H1 (cell line): ENCODE measurements around the gene SGMS2. TPM values are rescaled to one million over a fixed set of nuclear protein-coding genes. Genes with fewer than 3 reads are reported as not detected.
A peak's percentile ranks its signal among the peaks of the same experiment; 100 is the strongest.

ENCODE experiments used
- CTCF ChIA-PET: fragments of 300-600 bp; sonication (Branson Sonifier 250); formaldehyde crosslinking; loops from one replicate; lab custom pipeline; 2021; ENCODE audit not compliant: partially characterized antibody; lab: Charles Lee
- POLR2A ChIA-PET: fragments of 300-600 bp; sonication (Branson Sonifier 250); formaldehyde crosslinking; loops from one replicate; lab custom pipeline; 2021; ENCODE audit warnings: inconsistent platforms; ENCODE audit not compliant: partially characterized antibody; lab: Charles Lee
- DNase-seq, 2 experiments: peaks; one replicate each; pipeline versions ENCODE4 v3.0.0 to v3.0.0-alpha.2; 2010 to 2022; ENCODE audit warnings: low spot score in 2 of 2, low read depth in 1 of 2, mixed read lengths in 1 of 2
- FAIRE-seq: peaks from 2 replicates; lab custom pipeline; 2011; peaks lifted over from hg19 to GRCh38; lab: Jason Lieb, UNC
- H2AFZ ChIP-seq: 2 replicates; pipeline ENCODE4 v1.8.1; 2012; ENCODE audit warnings: low read length, inconsistent platforms
- H2AK5ac ChIP-seq: 2 replicates; pipeline ENCODE4 v1.6.1; 2013; ENCODE audit warnings: low read depth, low read length
- H2BK120ac ChIP-seq: replicated peaks from 2 replicates; pipeline ENCODE3; 2013; ENCODE audit warnings: low read depth, low read length, inconsistent platforms
- H2BK12ac ChIP-seq: 2 replicates; pipeline ENCODE4 v1.6.1; 2013; ENCODE audit warnings: low read depth, low read length
- H2BK15ac ChIP-seq: 2 replicates; pipeline ENCODE4 v1.6.1; 2013; ENCODE audit warnings: low read length
- H2BK20ac ChIP-seq: 2 replicates; pipeline ENCODE4 v1.6.1; 2013; ENCODE audit warnings: low read length
- H2BK5ac ChIP-seq: 2 replicates; pipeline ENCODE4 v1.6.1; 2013; ENCODE audit warnings: low read depth, low read length
- H3K14ac ChIP-seq: 2 replicates; pipeline ENCODE4 v1.6.1; 2013; ENCODE audit warnings: inconsistent platforms; ENCODE audit not compliant: insufficient read length
- H3K18ac ChIP-seq: 2 replicates; pipeline ENCODE4 v1.6.1; 2013; ENCODE audit warnings: low read length; ENCODE audit errors: extremely low read depth
- H3K23ac ChIP-seq: 2 replicates; pipeline ENCODE4 v1.6.1; 2013; ENCODE audit warnings: inconsistent platforms; ENCODE audit not compliant: insufficient read length
- H3K23me2 ChIP-seq: 2 replicates; pipeline ENCODE4 v1.6.1; 2013; ENCODE audit warnings: low read depth, low read length
- H3K27ac ChIP-seq: 2 replicates; pipeline ENCODE4 v1.6.1; 2011; ENCODE audit warnings: low read depth, low read length, inconsistent platforms
- H3K27me3 ChIP-seq, 4 experiments: replicated peaks in 1 of 4; 1 replicate in 1 of 4; 2 replicates in 3 of 4; pipeline versions ENCODE4 v1.6.1 to v1.8.1; 2011 to 2013; ENCODE audit warnings: low read length in 3 of 4, mild to moderate bottlenecking in 3 of 4, inconsistent platforms in 2 of 4, mixed read lengths in 2 of 4, moderate library complexity in 1 of 4; ENCODE audit not compliant: control insufficient read depth in 3 of 4, insufficient read depth in 3 of 4; ENCODE audit errors: extremely low read depth in 1 of 4
- H3K36me3 ChIP-seq, 4 experiments: 2 replicates each; pipeline versions ENCODE4 v1.6.1 to v1.8.1; 2011 to 2013; ENCODE audit warnings: mild to moderate bottlenecking in 4 of 4, low read length in 3 of 4, moderate library complexity in 2 of 4, control low read depth in 1 of 4, inconsistent platforms in 1 of 4; ENCODE audit not compliant: insufficient read depth in 4 of 4, control insufficient read depth in 2 of 4
- H3K4ac ChIP-seq: replicated peaks from 2 replicates; pipeline ENCODE3; 2013; ENCODE audit warnings: low read length, low read depth, mixed read lengths, inconsistent platforms; ENCODE audit not compliant: insufficient read length
- H3K4me1 ChIP-seq, 4 experiments: replicated peaks in 1 of 4; 1 replicate in 1 of 4; 2 replicates in 3 of 4; pipeline versions ENCODE4 v1.6.1 to v1.8.1; 2011 to 2013; ENCODE audit warnings: low read length in 3 of 4, inconsistent platforms in 2 of 4, mixed read lengths in 1 of 4; ENCODE audit not compliant: insufficient read depth in 4 of 4, control insufficient read depth in 3 of 4
- H3K4me2 ChIP-seq, 2 experiments: 2 replicates each; pipeline versions ENCODE4 v1.6.1 to v1.8.1; 2011 to 2013; ENCODE audit warnings: low read depth in 2 of 2, low read length in 2 of 2, control low read depth in 1 of 2, inconsistent platforms in 1 of 2, mild to moderate bottlenecking in 1 of 2; ENCODE audit not compliant: insufficient read depth in 1 of 2
- H3K4me3 ChIP-seq, 4 experiments: fragments of 200-600, 300-600 bp in 1 of 4; sonication (generic), shearing (Covaris generic), sonication (Bioruptor Twin) in 1 of 4; 2 replicates each; pipeline versions ENCODE4 v1.5.1 to v1.8.1; 2011 to 2016; ENCODE audit warnings: low read length in 4 of 4, low read depth in 3 of 4, control low read depth in 2 of 4, inconsistent platforms in 2 of 4, mild to moderate bottlenecking in 2 of 4, mixed read lengths in 1 of 4, moderate library complexity in 1 of 4; ENCODE audit not compliant: insufficient read depth in 2 of 4; ENCODE audit errors: extremely low read depth in 1 of 4
- H3K56ac ChIP-seq: replicated peaks from 2 replicates; pipeline ENCODE3; 2013; ENCODE audit warnings: low read depth, mild to moderate bottlenecking, mixed read lengths, low read length, inconsistent platforms; ENCODE audit not compliant: insufficient read length
- H3K79me1 ChIP-seq: 2 replicates; pipeline ENCODE4 v1.6.1; 2013; ENCODE audit warnings: low read depth, low read length, control low read depth
- H3K79me2 ChIP-seq, 2 experiments: 2 replicates each; pipeline versions ENCODE4 v1.6.1 to v1.8.1; 2012 to 2013; ENCODE audit warnings: low read length in 2 of 2, mild to moderate bottlenecking in 2 of 2, inconsistent platforms in 1 of 2; ENCODE audit not compliant: insufficient read depth in 2 of 2, control insufficient read depth in 1 of 2
- H3K9ac ChIP-seq, 4 experiments: replicated peaks in 1 of 4; 1 replicate in 1 of 4; 2 replicates in 3 of 4; pipeline versions ENCODE4 v1.6.1 to v1.8.1; 2011 to 2013; ENCODE audit warnings: low read depth in 3 of 4, low read length in 3 of 4, control low read depth in 2 of 4, mild to moderate bottlenecking in 2 of 4, moderate library complexity in 2 of 4, inconsistent platforms in 1 of 4; ENCODE audit errors: extremely low read depth in 1 of 4
- H3K9me3 ChIP-seq, 2 experiments: 2 replicates each; pipeline versions ENCODE4 v1.6.1 to v1.8.1; 2012 to 2013; ENCODE audit warnings: mild to moderate bottlenecking in 2 of 2, moderate library complexity in 2 of 2, control low read depth in 1 of 2, inconsistent platforms in 1 of 2, low read depth in 1 of 2, low read length in 1 of 2, mixed read lengths in 1 of 2; ENCODE audit not compliant: insufficient read depth in 2 of 2
- H4K20me1 ChIP-seq, 2 experiments: replicated peaks in 1 of 2; 2 replicates each; pipeline versions ENCODE3 to v1.8.1; 2011 to 2013; ENCODE audit warnings: inconsistent platforms in 2 of 2, low read length in 2 of 2, mild to moderate bottlenecking in 1 of 2; ENCODE audit not compliant: insufficient read depth in 2 of 2, control insufficient read depth in 1 of 2
- H4K5ac ChIP-seq: 2 replicates; pipeline ENCODE4 v1.6.1; 2013; ENCODE audit warnings: low read length, low read depth, mixed read lengths, inconsistent platforms; ENCODE audit not compliant: insufficient read length
- H4K8ac ChIP-seq: 2 replicates; pipeline ENCODE4 v1.8.0; 2013; ENCODE audit warnings: mild to moderate bottlenecking, moderate library complexity, low read length, inconsistent platforms; ENCODE audit not compliant: insufficient read depth; ENCODE audit errors: extremely low read depth
- H4K91ac ChIP-seq: replicated peaks from 2 replicates; pipeline ENCODE3; 2013; ENCODE audit warnings: low read length, mixed read lengths, inconsistent platforms; ENCODE audit not compliant: insufficient read length
- ASH2L ChIP-seq: fragments of 200-600, 300-600 bp; sonication (generic); IDR thresholded peaks from one replicate; pipeline ENCODE4 v1.7.1; 2017; ENCODE audit warnings: low read length
- MAFK ChIP-seq: IDR thresholded peaks from 2 replicates; pipeline ENCODE4 v1.6.1; 2012; ENCODE audit warnings: low read depth, mild to moderate bottlenecking, improper control_type of control experiment, low read length
- POU5F1 ChIP-seq: IDR thresholded peaks from 2 replicates; pipeline ENCODE4 v1.6.1; 2011; ENCODE audit warnings: low read depth, mild to moderate bottlenecking, low read length, moderate library complexity
- WGBS, 2 experiments: shearing (Covaris generic) in 1 of 2; methylation state at CpG; one replicate each; pipeline versions ENCODE4 v1.1.6 to v1.1.7; 2013 to 2015; ENCODE audit warnings: low lambda C conversion rate in 2 of 2, mixed read lengths in 2 of 2, inconsistent platforms in 1 of 2, low coverage in 1 of 2, missing lambda C conversion rate in 1 of 2; ENCODE audit not compliant: insufficient replicate concordance in 2 of 2, insufficient coverage in 1 of 2, insufficient read length in 1 of 2; ENCODE audit errors: extremely low coverage in 1 of 2, missing lambda C conversion rate in 1 of 2; 5-methylcytosine and 5-hydroxymethylcytosine counted together
- polyA plus RNA-seq, 7 experiments: library from polyadenylated mRNA; depleted of rRNA in 3 of 7; stranded (reverse) in 5 of 7; unstranded in 2 of 7; fragments of >200 nt in 5 of 7; fragments of 200-250 nt in 2 of 7; gene quantifications; 1 replicate in 5 of 7; 2 replicates in 1 of 7; 4 replicates in 1 of 7; pipeline versions ENCODE4 v1.2.1 to v1.2.3, GENCODE V29; 2011 to 2013; ENCODE audit warnings: missing spikeins in 2 of 7, mixed read lengths in 2 of 7
- total RNA-seq: library from RNA; stranded (reverse); fragmentation: NEBNext Ultra II Directional; extraction: Animal tissue kit (Norgen Biotek cat#: 25700); gene quantifications from 2 replicates; pipeline ENCODE4 v1.2.1, GENCODE V29; 2021
- TF ChIP-seq, protein P1 (sequence below): IDR thresholded peaks from 2 replicates; pipeline ENCODE4 v1.6.1; 2012; ENCODE audit warnings: inconsistent platforms

SGMS2 gene
- total and polyA plus RNA-seq, 2 of the 8 experiments (the other 6 are each of a cell fraction or from before 2014, with no cell fraction given), result 0.04 to 1.3 TPM

DNA sequence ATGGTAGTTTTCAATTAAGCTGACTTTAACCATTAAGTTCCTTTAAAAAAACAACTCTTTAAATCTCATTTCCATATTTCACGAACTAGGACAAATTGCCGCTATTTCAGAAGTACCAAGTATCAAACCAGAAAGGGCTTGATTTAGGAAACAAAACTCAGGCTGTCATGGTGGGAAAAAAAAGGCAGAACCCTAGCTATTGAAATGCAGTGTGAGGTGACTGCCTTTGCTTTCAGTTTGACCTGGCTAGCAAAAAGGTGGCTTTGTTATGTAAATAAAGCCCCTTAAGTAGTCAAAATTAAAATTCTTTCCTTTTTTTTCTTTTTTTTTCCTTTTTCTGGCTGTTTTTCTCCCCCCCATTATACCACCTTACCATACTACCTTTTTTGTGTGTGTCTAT, 66.0 kb downstream of the SGMS2 start:
- POLR2A ChIA-PET, result interaction anchor here (0.7 to 1.6 kb wide), 2 partner anchors 171 to 1606 kb away, joined by 3 to 4 read pairs; partner anchors contain the start of gene PAPSS1
- H3K9me3 ChIP-seq, result peaks cover 24 to 42% of the 10 kb centered on the region in 2 experiments
- peak; percentile 87 for FAIRE-seq
- no peak overlapping the region for H2BK20ac ChIP-seq
- no peak overlapping the region for H2BK12ac ChIP-seq
- no peak overlapping the region for H3K23ac ChIP-seq
- no peak overlapping the region for H4K91ac ChIP-seq
- no peaks in the 10 kb centered on the region for H3K79me2 ChIP-seq
- H2AK5ac ChIP-seq, result no peak overlapping the region
- peak overlapping the region in 1 of 4 experiments; percentile 31; a peak in 1 of 8 replicates for H3K4me3 ChIP-seq
- H2BK5ac ChIP-seq, result no peak overlapping the region
- H2BK120ac ChIP-seq, result no peak overlapping the region
- H3K4me2 ChIP-seq, result peak overlapping the region in 1 of 2 experiments; percentile 11; a peak in 1 of 4 replicates
- H3K4ac ChIP-seq, result no peak overlapping the region
- H3K14ac ChIP-seq, result no peak overlapping the region
- H2AFZ ChIP-seq, result no peak overlapping the region
- H3K23me2 ChIP-seq, result no peaks in the 10 kb centered on the region
- no peak overlapping the region for H3K9ac ChIP-seq
- H2BK15ac ChIP-seq, result no peak overlapping the region
- H3K18ac ChIP-seq, result no peak overlapping the region
- TF ChIP-seq, protein P1, sequence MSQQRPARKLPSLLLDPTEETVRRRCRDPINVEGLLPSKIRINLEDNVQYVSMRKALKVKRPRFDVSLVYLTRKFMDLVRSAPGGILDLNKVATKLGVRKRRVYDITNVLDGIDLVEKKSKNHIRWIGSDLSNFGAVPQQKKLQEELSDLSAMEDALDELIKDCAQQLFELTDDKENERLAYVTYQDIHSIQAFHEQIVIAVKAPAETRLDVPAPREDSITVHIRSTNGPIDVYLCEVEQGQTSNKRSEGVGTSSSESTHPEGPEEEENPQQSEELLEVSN, result peak; percentile 23; the same call in 1 of the 2 replicates
- TF ChIP-seq POU5F1 (peak; percentile 64; the same call in 1 of the 2 replicates), ASH2L (no peak), MAFK (no peak)
- TF ChIP-seq, all 59 proteins: peak for 2
- no peaks in the 10 kb centered on the region for H3K4me1 ChIP-seq
- 0 out of 2 replicates have a peak overlapping the region, but pooled peaks have one; percentile 67 for H3K27ac ChIP-seq
- no peak overlapping the region for H3K56ac ChIP-seq
- no peaks in the 10 kb centered on the region for H3K79me1 ChIP-seq
- DNase-seq, result peak in 1 of 2 experiments; percentile 29
- no peaks in the 10 kb centered on the region for H3K27me3 ChIP-seq
- peaks cover 0 to 9% (median 4%) of the 10 kb centered on the region in 4 experiments; a peak in 3 of 8 replicates for H3K36me3 ChIP-seq
- no peak overlapping the region for H4K8ac ChIP-seq
- CTCF ChIA-PET, result interaction anchor here (1.3 kb wide), 1 partner anchor 43 kb away, joined by 3 read pairs; no protein-coding TSS in a partner anchor
- no peak overlapping the region for H4K5ac ChIP-seq
- no peaks in the 10 kb centered on the region for H4K20me1 ChIP-seq
- 61% methylated on average over 2 of the region's 2 CpGs; no CpG with 5 or more reads in 1 of the 2 experiments for WGBS, 2 experiments
